Measurements from ENCODE around the gene ATOH8. TPM values are rescaled to one million over a fixed set of nuclear protein-coding genes. Genes with fewer than 3 reads are reported as not detected.

ATOH8 gene
- total RNA-seq, 2 experiments from 2014 or later, result 0.44 TPM; not detected in 1

- no TSS peak for BruUV-seq (replicated peaks)
- ChIA-PET POLR2A (interaction anchor here (0.7 kb wide), 1 partner anchor 193 kb away, joined by 6 read pairs; no protein-coding TSS in a partner anchor), CTCF (ENCODE audit: unreplicated experiment) (interaction anchor here (0.5 to 0.6 kb wide), 3 partner anchors 60 to 318 kb away, joined by 3 to 7 read pairs (median 4); partner anchors contain the start of gene ST3GAL5)
Measured at GRCh38 chr2:85755122-85756027, 1.6 kb downstream of the ATOH8 start.

DNA sequence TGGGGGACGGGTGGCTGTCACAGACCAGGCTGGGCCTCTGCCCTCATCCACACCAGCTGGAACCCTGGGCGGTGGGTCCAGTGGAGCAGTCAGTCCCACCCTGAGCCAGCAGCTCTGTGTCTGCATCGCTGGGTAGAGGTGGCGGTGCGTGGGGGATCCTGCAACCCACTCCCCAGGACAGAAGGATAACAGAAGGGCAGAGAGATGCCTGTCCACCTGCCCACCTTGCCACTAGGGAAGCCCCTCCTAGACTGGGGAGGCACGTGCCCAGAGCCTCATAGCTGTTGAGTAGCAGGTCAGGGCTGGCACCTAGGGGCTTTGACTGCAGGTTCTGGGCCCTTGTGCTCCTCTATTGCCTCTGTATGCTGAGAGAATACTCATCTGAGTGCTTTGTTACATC, 2.4 kb downstream of the ATOH8 start:
- Histone ChIP-seq H3K9me3 (ENCODE audit: low read length) (no peaks in the 10 kb centered on the region), H3K36me3 (ENCODE audit: insufficient read depth, low read length) (no peaks in the 10 kb centered on the region), H3K9me2 (ENCODE audit: insufficient read depth, low read length) (no peaks in the 10 kb centered on the region), H3K79me2 (ENCODE audit: insufficient read depth, low read depth, low read length) (no peaks in the 10 kb centered on the region), H3K4me1 (ENCODE audit: insufficient read depth, low read length, poor library complexity, severe bottlenecking) (no peaks in the 10 kb centered on the region), H2AFZ (ENCODE audit: low read length) (no peak overlapping the region), H3K4me2 (ENCODE audit: low read length) (no peak overlapping the region), H4K20me1 (ENCODE audit: insufficient read depth, low read length) (no peaks in the 10 kb centered on the region), H3K27ac (ENCODE audit: low read depth, low read length, poor library complexity, severe bottlenecking) (no peak overlapping the region), H3K4me3 (ENCODE audit: low read depth, low read length, poor library complexity, severe bottlenecking) (no peak overlapping the region)
- TF ChIP-seq EZH2phosphoT487 (IDR thresholded peaks at IDR 0.05; ENCODE audit: borderline replicate concordance, low read depth, low read length) (no peak), CTCF (conservative IDR thresholded peaks at IDR 0.05; ENCODE audit: low read length) (no peak)
- intact Hi-C loops (cut with micrococcal nuclease; ENCODE audit: unreplicated experiment), result no loop called here
- CTCF ChIA-PET (ENCODE audit: unreplicated experiment), result interaction anchor here (0.5 to 0.6 kb wide), 2 partner anchors 59 to 133 kb away, joined by 4 to 7 read pairs; partner anchors contain the start of gene ST3GAL5
- POLR2A ChIA-PET, result no interaction called here
- BruUV-seq (replicated peaks), result no TSS peak
- no peak for DNase-seq (ENCODE audit: low spot score)

More at GRCh38 chr2:85755122-85756027, 1.6 kb downstream of the ATOH8 start:
- TF ChIP-seq CTCF (conservative IDR thresholded peaks at IDR 0.05; ENCODE audit: low read length) (no peak), EZH2phosphoT487 (IDR thresholded peaks at IDR 0.05; ENCODE audit: borderline replicate concordance, low read depth, low read length) (no peak)
- DNase-seq (ENCODE audit: low spot score), result no peak
- intact Hi-C loops (cut with micrococcal nuclease; ENCODE audit: unreplicated experiment), result no loop called here
- Histone ChIP-seq H3K27ac (ENCODE audit: low read depth, low read length, poor library complexity, severe bottlenecking) (no peak overlapping the region), H3K4me1 (ENCODE audit: insufficient read depth, low read length, poor library complexity, severe bottlenecking) (no peaks in the 10 kb centered on the region), H3K9me2 (ENCODE audit: insufficient read depth, low read length) (no peaks in the 10 kb centered on the region), H2AFZ (ENCODE audit: low read length) (no peak overlapping the region), H3K79me2 (ENCODE audit: insufficient read depth, low read depth, low read length) (no peaks in the 10 kb centered on the region), H4K20me1 (ENCODE audit: insufficient read depth, low read length) (no peaks in the 10 kb centered on the region), H3K9me3 (ENCODE audit: low read length) (no peaks in the 10 kb centered on the region), H3K4me2 (ENCODE audit: low read length) (no peak overlapping the region), H3K4me3 (ENCODE audit: low read depth, low read length, poor library complexity, severe bottlenecking) (no peak overlapping the region), H3K36me3 (ENCODE audit: insufficient read depth, low read length) (no peaks in the 10 kb centered on the region)
